HL-60 (cell line): ENCODE data around the gene PRMT9.

Source experiments
- DNase-seq, 2 experiments: peaks; one replicate each; pipeline ENCODE4 v3.0.0-alpha.2; 2010 to 2020; ENCODE audit warnings: low read depth in 1 of 2, low spot score in 1 of 2
- H3K27ac ChIP-seq: fragments of 250-450 bp; sonication (Bioruptor Pico); replicated peaks from 2 replicates; pipeline ENCODE4 v1.5.1; 2020; ENCODE audit warnings: mild to moderate bottlenecking, moderate library complexity
- H3K27me3 ChIP-seq: fragments of 250-450 bp; sonication (Bioruptor Pico); 2 replicates; pipeline ENCODE4 v1.5.1; 2021; ENCODE audit warnings: mild to moderate bottlenecking, moderate library complexity; ENCODE audit not compliant: insufficient read depth, poor library complexity, severe bottlenecking
- H3K4me3 ChIP-seq: replicated peaks from 2 replicates; pipeline ENCODE4 v1.5.1; 2011; ENCODE audit warnings: mild to moderate bottlenecking, control low read depth, low read length; ENCODE audit not compliant: insufficient read depth
- GABPA ChIP-seq: IDR thresholded peaks from 2 replicates; pipeline ENCODE4 v1.6.1; 2012; ENCODE audit warnings: low read depth
- POLR2AphosphoS5 ChIP-seq: IDR thresholded peaks from 2 replicates; pipeline ENCODE4 v1.6.1; 2012; ENCODE audit warnings: low read depth
- SPI1 ChIP-seq: IDR thresholded peaks from 2 replicates; pipeline ENCODE4 v1.6.1; 2012; ENCODE audit warnings: low read depth, mild to moderate bottlenecking, borderline replicate concordance
- TF ChIP-seq, protein P1 (sequence below): IDR thresholded peaks from one replicate; pipeline ENCODE4 v1.5.1; 2011; ENCODE audit warnings: low read length, control low read depth, inconsistent platforms; ENCODE audit not compliant: insufficient read depth
- TF ChIP-seq, protein P2 (sequence below): IDR thresholded peaks from 2 replicates; pipeline ENCODE4 v1.6.1; 2012; ENCODE audit warnings: low read depth; ENCODE audit not compliant: insufficient replicate concordance

PRMT9 gene

GRCh38 chr4:147704846-147705245, 20.9 kb upstream of the PRMT9 start:
- H3K4me3 ChIP-seq: no peak overlapping the region
- DNase-seq: no peak
- TF ChIP-seq, protein P1, sequence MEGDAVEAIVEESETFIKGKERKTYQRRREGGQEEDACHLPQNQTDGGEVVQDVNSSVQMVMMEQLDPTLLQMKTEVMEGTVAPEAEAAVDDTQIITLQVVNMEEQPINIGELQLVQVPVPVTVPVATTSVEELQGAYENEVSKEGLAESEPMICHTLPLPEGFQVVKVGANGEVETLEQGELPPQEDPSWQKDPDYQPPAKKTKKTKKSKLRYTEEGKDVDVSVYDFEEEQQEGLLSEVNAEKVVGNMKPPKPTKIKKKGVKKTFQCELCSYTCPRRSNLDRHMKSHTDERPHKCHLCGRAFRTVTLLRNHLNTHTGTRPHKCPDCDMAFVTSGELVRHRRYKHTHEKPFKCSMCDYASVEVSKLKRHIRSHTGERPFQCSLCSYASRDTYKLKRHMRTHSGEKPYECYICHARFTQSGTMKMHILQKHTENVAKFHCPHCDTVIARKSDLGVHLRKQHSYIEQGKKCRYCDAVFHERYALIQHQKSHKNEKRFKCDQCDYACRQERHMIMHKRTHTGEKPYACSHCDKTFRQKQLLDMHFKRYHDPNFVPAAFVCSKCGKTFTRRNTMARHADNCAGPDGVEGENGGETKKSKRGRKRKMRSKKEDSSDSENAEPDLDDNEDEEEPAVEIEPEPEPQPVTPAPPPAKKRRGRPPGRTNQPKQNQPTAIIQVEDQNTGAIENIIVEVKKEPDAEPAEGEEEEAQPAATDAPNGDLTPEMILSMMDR: no peak
- no peak for TF ChIP-seq GABPA
- TF ChIP-seq SPI1: no peak
- TF ChIP-seq, protein P2, sequence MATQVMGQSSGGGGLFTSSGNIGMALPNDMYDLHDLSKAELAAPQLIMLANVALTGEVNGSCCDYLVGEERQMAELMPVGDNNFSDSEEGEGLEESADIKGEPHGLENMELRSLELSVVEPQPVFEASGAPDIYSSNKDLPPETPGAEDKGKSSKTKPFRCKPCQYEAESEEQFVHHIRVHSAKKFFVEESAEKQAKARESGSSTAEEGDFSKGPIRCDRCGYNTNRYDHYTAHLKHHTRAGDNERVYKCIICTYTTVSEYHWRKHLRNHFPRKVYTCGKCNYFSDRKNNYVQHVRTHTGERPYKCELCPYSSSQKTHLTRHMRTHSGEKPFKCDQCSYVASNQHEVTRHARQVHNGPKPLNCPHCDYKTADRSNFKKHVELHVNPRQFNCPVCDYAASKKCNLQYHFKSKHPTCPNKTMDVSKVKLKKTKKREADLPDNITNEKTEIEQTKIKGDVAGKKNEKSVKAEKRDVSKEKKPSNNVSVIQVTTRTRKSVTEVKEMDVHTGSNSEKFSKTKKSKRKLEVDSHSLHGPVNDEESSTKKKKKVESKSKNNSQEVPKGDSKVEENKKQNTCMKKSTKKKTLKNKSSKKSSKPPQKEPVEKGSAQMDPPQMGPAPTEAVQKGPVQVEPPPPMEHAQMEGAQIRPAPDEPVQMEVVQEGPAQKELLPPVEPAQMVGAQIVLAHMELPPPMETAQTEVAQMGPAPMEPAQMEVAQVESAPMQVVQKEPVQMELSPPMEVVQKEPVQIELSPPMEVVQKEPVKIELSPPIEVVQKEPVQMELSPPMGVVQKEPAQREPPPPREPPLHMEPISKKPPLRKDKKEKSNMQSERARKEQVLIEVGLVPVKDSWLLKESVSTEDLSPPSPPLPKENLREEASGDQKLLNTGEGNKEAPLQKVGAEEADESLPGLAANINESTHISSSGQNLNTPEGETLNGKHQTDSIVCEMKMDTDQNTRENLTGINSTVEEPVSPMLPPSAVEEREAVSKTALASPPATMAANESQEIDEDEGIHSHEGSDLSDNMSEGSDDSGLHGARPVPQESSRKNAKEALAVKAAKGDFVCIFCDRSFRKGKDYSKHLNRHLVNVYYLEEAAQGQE: no peak
- no peak for TF ChIP-seq POLR2AphosphoS5

GRCh38 chr4:147696866-147697265, 12.9 kb upstream of the PRMT9 start:
- Histone ChIP-seq H3K4me3 (no peak overlapping the region), H3K27ac (no peak overlapping the region), H3K27me3 (no peaks in the 10 kb centered on the region)
- TF ChIP-seq GABPA (no peak), SPI1 (no peak), POLR2AphosphoS5 (no peak)
- TF ChIP-seq, protein P1: no peak
- TF ChIP-seq, protein P2: no peak
- DNase-seq: no peak

More at GRCh38 chr4:147704846-147705245, 20.9 kb upstream of the PRMT9 start:
- no peaks in the 10 kb centered on the region for H3K27me3 ChIP-seq
- no peak overlapping the region for H3K27ac ChIP-seq

- H3K4me3 ChIP-seq: no peak overlapping the region
Measured at GRCh38 chr4:147693218-147693617, 9.3 kb upstream of the PRMT9 start.

More at GRCh38 chr4:147693218-147693617, 9.3 kb upstream of the PRMT9 start:
- TF ChIP-seq POLR2AphosphoS5 (no peak), SPI1 (no peak), GABPA (no peak)
- TF ChIP-seq, protein P2: no peak
- TF ChIP-seq, protein P1: no peak
- H3K27ac ChIP-seq: no peak overlapping the region
- no peak for DNase-seq
- H3K27me3 ChIP-seq: no peaks in the 10 kb centered on the region
